Lower lobe of right lung (tissue), 2 donors: ENCODE data around the gene TMEM158. TPM values are rescaled to one million over a fixed set of nuclear protein-coding genes. Genes with fewer than 3 reads are reported as not detected.

Experiments
- ATAC-seq, 2 donors: fragments of 200-7000 bp; cut with Tn5 transposase; one replicate each; pipeline ENCODE4 v1.9.1; 2020 to 2022; ENCODE audit warnings: mild to moderate bottlenecking in 2 of 2, moderate library complexity in 2 of 2
- DNase-seq: peaks from one replicate; pipeline ENCODE4 v3.0.0-alpha.2; 2020
- H3K27ac ChIP-seq: fragments of 200-600 bp; one replicate; pipeline ENCODE4 v1.8.0; 2022
- H3K27me3 ChIP-seq: fragments of 200-600 bp; one replicate; pipeline ENCODE4 v1.8.0; 2022; ENCODE audit warnings: low read depth
- H3K36me3 ChIP-seq: fragments of 200-600 bp; one replicate; pipeline ENCODE4 v1.8.0; 2022; ENCODE audit warnings: mild to moderate bottlenecking
- H3K4me1 ChIP-seq: fragments of 200-600 bp; one replicate; pipeline ENCODE4 v1.8.0; 2022
- H3K4me3 ChIP-seq: fragments of 200-600 bp; one replicate; pipeline ENCODE4 v1.8.0; 2022; ENCODE audit warnings: mild to moderate bottlenecking
- H3K9me3 ChIP-seq: fragments of 200-600 bp; one replicate; pipeline ENCODE4 v1.8.0; 2022
- intact Hi-C: fragments of 100-400 bp; cut with DNase I; formaldehyde crosslinking; loops from one replicate; pipeline ENCODE4 v1.11.0; 2022
- total RNA-seq: library from RNA; stranded (reverse); fragmentation: NEBNext Ultra II Directional; extraction: Animal tissue kit (Norgen Biotek cat#: 25700); gene quantifications from one replicate; pipeline ENCODE4 v1.2.1, GENCODE V29; 2021
- TF ChIP-seq, protein P1 (sequence below): fragments of 200-600 bp; IDR thresholded peaks from one replicate; pipeline ENCODE4 v1.8.0; 2022; ENCODE audit warnings: antibody characterized with exemption, mild to moderate bottlenecking
- donor health status: DM: no; HTN: yes; CAD: no; lungs with severe emphysema.

The TMEM158 gene
- total RNA-seq, 1 donor from 2014 or later, result 0.80 TPM

DNA sequence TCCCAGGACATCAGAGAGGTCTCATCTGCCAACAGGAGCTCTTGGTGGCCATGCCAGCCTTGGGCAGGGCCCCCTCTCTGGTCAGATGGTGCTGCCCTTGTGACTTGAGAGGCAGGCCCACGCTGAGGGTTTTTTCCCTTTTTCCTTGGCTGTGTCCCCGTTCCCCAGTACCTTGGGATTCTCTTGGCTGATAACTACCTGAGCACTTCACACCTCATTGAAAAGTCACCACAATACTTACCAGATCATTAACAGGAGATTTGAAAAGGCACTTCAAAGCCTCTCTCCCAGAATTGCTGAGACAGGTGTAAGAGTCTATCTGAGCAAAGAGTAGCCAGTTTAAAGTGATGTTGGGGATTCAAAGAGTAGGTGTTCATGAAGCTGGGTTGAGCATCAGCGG lies 15.1 kb upstream of the TMEM158 start:
- H3K27ac ChIP-seq, result no peak overlapping the region
- peaks cover 3% of the 10 kb centered on the region for H3K27me3 ChIP-seq
- no peak overlapping the region for H3K4me3 ChIP-seq
- intact Hi-C loops, result no loop called here
- H3K36me3 ChIP-seq, result no peaks in the 10 kb centered on the region
- H3K9me3 ChIP-seq, result no peaks in the 10 kb centered on the region
- TF ChIP-seq, protein P1, sequence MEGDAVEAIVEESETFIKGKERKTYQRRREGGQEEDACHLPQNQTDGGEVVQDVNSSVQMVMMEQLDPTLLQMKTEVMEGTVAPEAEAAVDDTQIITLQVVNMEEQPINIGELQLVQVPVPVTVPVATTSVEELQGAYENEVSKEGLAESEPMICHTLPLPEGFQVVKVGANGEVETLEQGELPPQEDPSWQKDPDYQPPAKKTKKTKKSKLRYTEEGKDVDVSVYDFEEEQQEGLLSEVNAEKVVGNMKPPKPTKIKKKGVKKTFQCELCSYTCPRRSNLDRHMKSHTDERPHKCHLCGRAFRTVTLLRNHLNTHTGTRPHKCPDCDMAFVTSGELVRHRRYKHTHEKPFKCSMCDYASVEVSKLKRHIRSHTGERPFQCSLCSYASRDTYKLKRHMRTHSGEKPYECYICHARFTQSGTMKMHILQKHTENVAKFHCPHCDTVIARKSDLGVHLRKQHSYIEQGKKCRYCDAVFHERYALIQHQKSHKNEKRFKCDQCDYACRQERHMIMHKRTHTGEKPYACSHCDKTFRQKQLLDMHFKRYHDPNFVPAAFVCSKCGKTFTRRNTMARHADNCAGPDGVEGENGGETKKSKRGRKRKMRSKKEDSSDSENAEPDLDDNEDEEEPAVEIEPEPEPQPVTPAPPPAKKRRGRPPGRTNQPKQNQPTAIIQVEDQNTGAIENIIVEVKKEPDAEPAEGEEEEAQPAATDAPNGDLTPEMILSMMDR, result no peak
- ATAC-seq, result no peak
- no peaks in the 10 kb centered on the region for H3K4me1 ChIP-seq
- no peak for DNase-seq

GRCh38 chr3:45240292-45240691 lies 14.2 kb upstream of the TMEM158 start:
- Histone ChIP-seq H3K4me1 (no peaks in the 10 kb centered on the region), H3K9me3 (no peaks in the 10 kb centered on the region), H3K27me3 (peaks cover 3% of the 10 kb centered on the region), H3K4me3 (no peak overlapping the region), H3K27ac (no peak overlapping the region), H3K36me3 (no peaks in the 10 kb centered on the region)
- DNase-seq (no peak), ATAC-seq (no peak)
- TF ChIP-seq, protein P1, result no peak
- intact Hi-C loops, result no loop called here

- H3K36me3 ChIP-seq, result no peaks in the 10 kb centered on the region
- no peak for DNase-seq
- no peak overlapping the region for H3K4me3 ChIP-seq
- no peak overlapping the region for H3K27ac ChIP-seq
- H3K27me3 ChIP-seq, result peaks cover 3% of the 10 kb centered on the region
- no peaks in the 10 kb centered on the region for H3K4me1 ChIP-seq
- intact Hi-C loops, result no loop called here
- TF ChIP-seq, protein P1, result no peak
- no peaks in the 10 kb centered on the region for H3K9me3 ChIP-seq
- no peak for ATAC-seq
These were observed 13.2 kb upstream of the TMEM158 start for GRCh38 chr3:45239254-45239653.

DNA sequence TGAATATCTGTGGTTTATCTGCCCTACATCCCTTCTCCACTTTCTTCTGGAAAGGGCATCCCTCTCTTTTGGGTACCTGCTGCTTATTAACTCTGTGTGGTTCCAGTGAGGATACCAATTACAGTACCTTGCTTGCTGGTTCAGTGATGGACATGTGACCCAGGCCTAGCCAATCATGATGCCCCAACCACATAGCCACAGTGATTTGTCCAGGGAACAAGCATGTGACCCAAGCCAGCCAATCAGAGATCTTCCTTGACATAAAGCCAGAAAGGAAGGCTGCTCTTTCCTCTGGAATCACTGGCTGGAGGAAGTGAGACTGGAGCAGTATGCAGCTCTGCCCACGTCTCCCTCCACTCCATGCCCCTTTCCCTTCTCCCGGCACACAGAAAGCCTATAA lies 10.9 kb upstream of the TMEM158 start:
- Histone ChIP-seq H3K9me3 (no peaks in the 10 kb centered on the region), H3K27ac (no peak overlapping the region), H3K27me3 (peaks cover 3% of the 10 kb centered on the region), H3K4me1 (no peaks in the 10 kb centered on the region), H3K36me3 (no peaks in the 10 kb centered on the region), H3K4me3 (no peak overlapping the region)
- TF ChIP-seq, protein P1, result no peak
- DNase-seq, result no peak
- intact Hi-C loops, result no loop called here
- ATAC-seq, result no peak

DNA sequence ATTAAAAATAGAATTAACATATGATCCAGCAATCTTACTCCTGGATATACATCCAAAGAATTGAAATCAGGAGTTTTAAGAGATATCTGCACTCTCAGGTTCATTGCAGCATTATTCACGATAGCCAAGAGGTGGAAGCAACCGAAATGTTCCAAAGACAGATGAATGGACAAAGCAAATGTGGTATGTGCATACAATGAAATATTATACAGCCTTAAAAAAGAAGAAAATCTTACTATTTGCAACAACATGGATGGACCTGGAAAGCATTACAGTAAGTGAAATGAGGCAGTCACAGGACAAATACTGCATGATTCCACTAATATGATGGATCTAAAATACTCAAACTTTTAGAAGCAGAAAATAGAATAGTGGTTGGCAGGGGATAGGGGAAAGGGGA lies 9.3 kb upstream of the TMEM158 start:
- intact Hi-C loops, result no loop called here
- Histone ChIP-seq H3K27me3 (peaks cover 14% of the 10 kb centered on the region), H3K9me3 (no peaks in the 10 kb centered on the region), H3K4me3 (no peak overlapping the region), H3K36me3 (no peaks in the 10 kb centered on the region), H3K4me1 (no peaks in the 10 kb centered on the region), H3K27ac (no peak overlapping the region)
- DNase-seq (no peak), ATAC-seq (no peak)
- TF ChIP-seq, protein P1, result no peak

DNA sequence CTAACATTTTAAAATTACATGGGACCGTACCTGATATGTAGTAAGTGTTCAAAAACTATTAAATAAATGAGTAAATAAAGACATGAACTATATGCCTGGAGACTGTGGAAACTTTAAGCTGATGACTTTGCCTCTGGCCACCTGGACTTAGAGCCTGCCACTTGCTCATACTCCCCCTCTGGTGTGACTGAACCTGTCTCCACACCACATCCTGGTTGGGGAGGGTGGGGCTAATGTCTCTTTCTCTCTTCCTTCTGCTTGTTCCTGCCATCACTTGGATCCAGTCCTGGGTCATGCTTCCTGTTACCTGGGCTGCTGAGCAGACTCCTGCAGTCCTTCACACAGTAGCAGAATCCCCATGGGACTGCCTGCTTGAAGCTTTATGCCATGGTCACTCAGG lies 8.2 kb upstream of the TMEM158 start:
- ATAC-seq, result no peak

More for the DNA sequence above, 8.2 kb upstream of the TMEM158 start:
- no peaks in the 10 kb centered on the region for H3K36me3 ChIP-seq
- no peak overlapping the region for H3K4me3 ChIP-seq
- H3K27ac ChIP-seq, result no peak overlapping the region
- TF ChIP-seq, protein P1, result no peak
- intact Hi-C loops, result no loop called here
- peaks cover 14% of the 10 kb centered on the region for H3K27me3 ChIP-seq
- DNase-seq, result no peak
- no peaks in the 10 kb centered on the region for H3K4me1 ChIP-seq
- no peaks in the 10 kb centered on the region for H3K9me3 ChIP-seq
